HL-60 (cell line): Measurements from ENCODE around the gene DBF4.
"Not testable (repeated sequence)": the region's sequence is repeated elsewhere in the genome, so short reads cannot be mapped to it uniquely, and the experiment has no call there.

Source experiments
- DNase-seq, 2 experiments: peaks; one replicate each; pipeline ENCODE4 v3.0.0-alpha.2; 2010 to 2020; ENCODE audit warnings: low read depth in 1 of 2, low spot score in 1 of 2
- H3K27ac ChIP-seq: fragments of 250-450 bp; sonication (Bioruptor Pico); replicated peaks from 2 replicates; pipeline ENCODE4 v1.5.1; 2020; ENCODE audit warnings: mild to moderate bottlenecking, moderate library complexity
- H3K27me3 ChIP-seq: fragments of 250-450 bp; sonication (Bioruptor Pico); 2 replicates; pipeline ENCODE4 v1.5.1; 2021; ENCODE audit warnings: mild to moderate bottlenecking, moderate library complexity; ENCODE audit not compliant: insufficient read depth, poor library complexity, severe bottlenecking
- H3K4me3 ChIP-seq: replicated peaks from 2 replicates; pipeline ENCODE4 v1.5.1; 2011; ENCODE audit warnings: mild to moderate bottlenecking, control low read depth, low read length; ENCODE audit not compliant: insufficient read depth
- CTCF ChIP-seq: IDR thresholded peaks from one replicate; pipeline ENCODE4 v1.5.1; 2011; ENCODE audit warnings: low read length, control low read depth, inconsistent platforms; ENCODE audit not compliant: insufficient read depth
- GABPA ChIP-seq: IDR thresholded peaks from 2 replicates; pipeline ENCODE4 v1.6.1; 2012; ENCODE audit warnings: low read depth
- POLR2AphosphoS5 ChIP-seq: IDR thresholded peaks from 2 replicates; pipeline ENCODE4 v1.6.1; 2012; ENCODE audit warnings: low read depth
- REST ChIP-seq: IDR thresholded peaks from 2 replicates; pipeline ENCODE4 v1.6.1; 2012; ENCODE audit warnings: low read depth; ENCODE audit not compliant: insufficient replicate concordance
- SPI1 ChIP-seq: IDR thresholded peaks from 2 replicates; pipeline ENCODE4 v1.6.1; 2012; ENCODE audit warnings: low read depth, mild to moderate bottlenecking, borderline replicate concordance

DBF4 gene

DNA sequence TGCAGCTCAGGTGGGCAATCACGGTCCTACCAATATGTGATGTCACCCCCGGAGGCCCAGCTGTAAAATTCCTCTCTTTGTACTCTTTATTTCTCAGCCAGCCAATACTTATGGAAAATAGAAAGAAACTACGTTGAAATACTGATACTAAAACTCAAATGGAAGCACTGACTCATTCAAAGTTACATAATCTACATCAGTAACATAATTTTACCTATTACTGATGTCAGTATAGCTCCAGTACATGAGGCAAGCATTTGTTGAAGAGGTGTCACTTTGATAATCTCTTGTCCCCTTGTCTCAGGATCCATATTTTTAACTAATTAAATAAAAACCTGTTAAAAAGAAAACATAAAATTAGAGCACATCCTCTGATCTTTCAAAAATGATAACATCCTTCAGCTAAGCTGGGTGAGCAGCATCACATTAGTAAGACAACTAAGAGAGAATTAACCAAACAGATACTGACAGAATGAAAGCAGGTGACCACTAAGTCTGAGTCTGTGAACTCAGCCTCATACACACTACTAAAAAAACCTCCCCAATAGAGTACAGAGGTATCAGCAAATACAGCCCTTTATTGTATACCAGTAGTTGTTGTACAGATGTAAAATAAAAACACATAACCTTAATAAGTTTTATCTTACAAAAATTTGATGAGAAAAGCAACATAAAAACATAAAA, 17.7 kb upstream of the DBF4 start:
- DNase-seq, result no peak
- no peak overlapping the region for H3K4me3 ChIP-seq
- TF ChIP-seq POLR2AphosphoS5 (no peak), REST (no peak), GABPA (no peak), CTCF (no peak), SPI1 (no peak)
- no peak overlapping the region for H3K27ac ChIP-seq
- no peaks in the 10 kb centered on the region for H3K27me3 ChIP-seq

DNA sequence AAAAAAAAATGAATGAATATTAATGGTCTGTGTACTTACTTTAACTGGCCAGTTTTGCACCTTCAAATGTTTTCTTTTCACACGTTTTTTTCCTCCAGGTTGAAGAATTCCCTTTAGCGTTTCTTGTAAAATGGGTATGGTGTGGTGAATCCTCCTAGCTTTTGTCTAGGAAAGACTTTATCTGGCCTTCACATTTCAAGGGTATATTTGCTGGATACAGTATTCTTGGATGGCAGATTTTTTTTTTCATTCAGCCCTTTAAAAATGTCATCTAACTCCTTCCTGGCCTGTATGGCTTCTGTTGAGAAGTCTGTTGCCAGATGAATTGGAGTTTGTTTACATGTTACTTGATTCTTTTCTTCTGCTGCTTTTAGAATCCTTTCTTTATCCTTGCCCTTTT, 10.2 kb upstream of the DBF4 start:
- H3K27ac ChIP-seq, result no peak overlapping the region
- no peak for DNase-seq
- H3K4me3 ChIP-seq, result no peak overlapping the region
- H3K27me3 ChIP-seq, result no peaks in the 10 kb centered on the region
- TF ChIP-seq CTCF, result no peak
- TF ChIP-seq POLR2AphosphoS5, result no peak
- no peak for TF ChIP-seq REST
- TF ChIP-seq SPI1, result no peak
- TF ChIP-seq GABPA, result no peak

- not testable (repeated sequence) for DNase-seq, H3K4me3 ChIP-seq, H3K27me3 ChIP-seq, H3K27ac ChIP-seq
Measured at GRCh38 chr7:87866533-87866932, 9.8 kb upstream of the DBF4 start.

DNA sequence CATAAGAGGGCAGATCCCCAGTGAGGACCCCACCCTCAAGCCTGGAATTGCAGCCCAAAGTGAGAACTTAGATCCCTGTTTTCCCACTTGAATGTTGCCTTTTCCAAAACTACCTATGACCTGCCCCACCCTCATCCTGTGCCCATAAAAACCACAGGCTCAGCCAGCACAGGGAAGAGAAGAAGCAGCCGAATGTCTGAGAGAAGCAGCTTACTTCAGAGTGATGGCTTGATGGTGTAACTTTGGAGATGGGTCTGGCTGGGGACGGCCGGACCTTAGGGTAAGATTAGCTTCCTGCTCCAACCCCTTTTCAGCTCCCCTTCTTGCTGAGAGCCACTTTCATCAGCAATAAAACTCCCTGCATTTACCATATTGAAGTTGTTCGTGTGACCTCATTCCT, 5.8 kb upstream of the DBF4 start:
- Histone ChIP-seq H3K27me3 (no peaks in the 10 kb centered on the region), H3K4me3 (no peak overlapping the region), H3K27ac (no peak overlapping the region)
- no peak for TF ChIP-seq REST
- TF ChIP-seq GABPA, result no peak
- no peak for TF ChIP-seq POLR2AphosphoS5
- TF ChIP-seq CTCF, result no peak
- no peak for TF ChIP-seq SPI1
- no peak for DNase-seq
